A549 (cell line): Measurements from ENCODE around the gene RGS6. TPM values are rescaled to one million over a fixed set of nuclear protein-coding genes. Genes with fewer than 3 reads are reported as not detected.

ENCODE experiments used
- ATAC-seq, 2 experiments: fragments of 200-7000 bp in 1 of 2; fragments of >200 bp in 1 of 2; cut with Nextera tagmentation in 1 of 2; cut with Tn5 transposase in 1 of 2; 3 replicates each; pipeline versions ENCODE4 v1.8.0 to v1.9.1; 2018 to 2020; ENCODE audit warnings: mild to moderate bottlenecking in 1 of 2, moderate library complexity in 1 of 2
- CTCF ChIA-PET: fragments of 300-600 bp; sonication (Branson Sonifier 250); formaldehyde crosslinking; extraction: SDS; loops from one replicate; lab custom pipeline; 2021; ENCODE audit warnings: antibody characterized with exemption, inconsistent platforms; lab: Yijun Ruan, JAX
- POLR2A ChIA-PET: fragments of 350-600 bp; formaldehyde crosslinking; extraction: SDS; loops from one replicate; lab custom pipeline; 2021; ENCODE audit warnings: antibody characterized with exemption, inconsistent platforms; lab: Yijun Ruan, JAX
- DNase-seq, 2 experiments: peaks; one replicate each; pipeline versions ENCODE4 v3.0.0 to v3.0.0-alpha.2; 2011 to 2016; ENCODE audit warnings: low read depth in 1 of 2, low spot score in 1 of 2
- FAIRE-seq: peaks from 2 replicates; lab custom pipeline; 2011; peaks lifted over from hg19 to GRCh38; lab: Jason Lieb, UNC
- H3K27ac ChIP-seq, 2 experiments: fragments of >200 bp; sonication (Bioruptor Twin); formaldehyde crosslinking; 3 replicates each; pipeline ENCODE4 v1.5.1; 2016 to 2017
- H3K4me1 ChIP-seq: fragments of >200 bp; sonication (Bioruptor Twin); formaldehyde crosslinking; 3 replicates; pipeline ENCODE4 v1.6.1; 2016
- H3K4me2 ChIP-seq: fragments of >200 bp; sonication (Bioruptor Twin); formaldehyde crosslinking; 3 replicates; pipeline ENCODE4 v1.6.1; 2016
- H3K4me3 ChIP-seq: fragments of >200 bp; sonication (Bioruptor Twin); formaldehyde crosslinking; 3 replicates; pipeline ENCODE4 v1.5.1; 2016
- H3K9me3 ChIP-seq: fragments of >200 bp; sonication (Bioruptor Twin); formaldehyde crosslinking; 3 replicates; pipeline ENCODE4 v1.6.1; 2016
- BHLHE40 ChIP-seq: IDR thresholded peaks from 2 replicates; pipeline ENCODE4 v1.6.1; 2012; ENCODE audit warnings: low read depth, low read length, inconsistent platforms
- CBX8 ChIP-seq: fragments of 200-600 bp; sonication (generic); IDR thresholded peaks from 2 replicates; pipeline ENCODE4 v1.6.1; 2016
- CEBPB ChIP-seq, 2 experiments: fragments of >200 bp in 1 of 2; sonication (Bioruptor Twin) in 1 of 2; formaldehyde crosslinking in 1 of 2; IDR thresholded peaks; 2 replicates each; pipeline ENCODE4 v1.6.1; 2012 to 2016
- EHMT2 ChIP-seq: fragments of 200-600 bp; sonication (generic); IDR thresholded peaks from 2 replicates; pipeline ENCODE4 v1.6.1; 2016; ENCODE audit warnings: antibody characterized with exemption, low read depth, mild to moderate bottlenecking, moderate library complexity
- ESRRA ChIP-seq: fragments of 150-350 bp; IDR thresholded peaks from 2 replicates; pipeline ENCODE4 v1.6.1; 2014; ENCODE audit warnings: mild to moderate bottlenecking, low read length, borderline replicate concordance
- FOSL2 ChIP-seq, 2 experiments: fragments of 450-650 bp in 1 of 2; fragments of >200 bp in 1 of 2; sonication (Bioruptor Twin) in 1 of 2; formaldehyde crosslinking; IDR thresholded peaks; 2 replicates each; pipeline versions ENCODE4 v1.5.0 to v1.6.1; 2016 to 2020; ENCODE audit warnings: mild to moderate bottlenecking in 1 of 2, moderate library complexity in 1 of 2
- FOXS1 ChIP-seq: fragments of 250-450 bp; sonication (Bioruptor Pico); IDR thresholded peaks from 2 replicates; pipeline ENCODE4 v1.5.0; 2020; ENCODE audit warnings: mild to moderate bottlenecking, moderate library complexity
- HDAC2 ChIP-seq: fragments of 200-600 bp; sonication (generic); IDR thresholded peaks from 2 replicates; pipeline ENCODE4 v1.6.1; 2016
- HOXB13 ChIP-seq: fragments of 250-450 bp; sonication (Bioruptor Pico); IDR thresholded peaks from 2 replicates; pipeline ENCODE4 v1.5.0; 2020; ENCODE audit warnings: low read depth, mild to moderate bottlenecking, moderate library complexity
- JUNB ChIP-seq: fragments of >200 bp; sonication (Bioruptor Twin); formaldehyde crosslinking; IDR thresholded peaks from 2 replicates; pipeline ENCODE4 v1.6.1; 2016
- MAFK ChIP-seq: fragments of 450-650 bp; IDR thresholded peaks from 2 replicates; pipeline ENCODE4 v1.6.1; 2014; ENCODE audit not compliant: partially characterized antibody
- MYC ChIP-seq: IDR thresholded peaks from 2 replicates; pipeline ENCODE4 v1.6.1; 2012; ENCODE audit warnings: mild to moderate bottlenecking, inconsistent platforms, low read length, improper control_type of control experiment, borderline replicate concordance
- NFE2L2 ChIP-seq: fragments of 150-350 bp; conservative IDR thresholded peaks from 2 replicates; pipeline ENCODE4 v1.6.1; 2014; ENCODE audit warnings: low read length
- RARB ChIP-seq: fragments of 250-450 bp; sonication (Bioruptor Pico); IDR thresholded peaks from 2 replicates; pipeline ENCODE4 v1.8.0; 2021; ENCODE audit warnings: mild to moderate bottlenecking, moderate library complexity
- RCOR1 ChIP-seq: fragments of 150-350 bp; IDR thresholded peaks from 2 replicates; pipeline ENCODE4 v1.6.1; 2014; ENCODE audit warnings: antibody characterized with exemption, low read length, low read depth
- RNF2 ChIP-seq: fragments of 200-600 bp; sonication (generic); IDR thresholded peaks from 2 replicates; pipeline ENCODE4 v1.6.1; 2016; ENCODE audit warnings: low read depth, mild to moderate bottlenecking, antibody characterized with exemption, moderate library complexity, borderline replicate concordance
- SMC3 ChIP-seq: fragments of >200 bp; sonication (Bioruptor Twin); formaldehyde crosslinking; IDR thresholded peaks from 3 replicates; pipeline ENCODE4 v1.6.1; 2018; ENCODE audit warnings: inconsistent platforms
- TP53 ChIP-seq: fragments of 250-450 bp; sonication (Bioruptor Pico); IDR thresholded peaks from 2 replicates; pipeline ENCODE4 v1.5.0; 2021; ENCODE audit warnings: mild to moderate bottlenecking, moderate library complexity
- ZC3H11A ChIP-seq: fragments of 450-650 bp; IDR thresholded peaks from 2 replicates; pipeline ENCODE4 v1.6.1; 2014; ENCODE audit warnings: antibody characterized with exemption, mild to moderate bottlenecking
- whole genome bisulfite sequencing: methylation state at CpG from one replicate; pipeline ENCODE4 v1.1.6; 2017; ENCODE audit errors: missing lambda C conversion rate; 5-methylcytosine and 5-hydroxymethylcytosine counted together
- polyA plus RNA-seq, 4 experiments: library from polyadenylated mRNA; depleted of rRNA in 3 of 4; stranded (reverse); fragments of >200 nt; fragmentation: RNase III in 1 of 4; extraction: RNeasy Plus Mini Kit Qiagen cat#74134 plus additional on column Dnase treatment in 1 of 4; gene quantifications; 2 replicates in 3 of 4; 3 replicates in 1 of 4; pipeline ENCODE4 v1.2.3, GENCODE V29; 2011 to 2017
- TF ChIP-seq, protein P1 (sequence below): fragments of 200-600 bp; sonication (generic); IDR thresholded peaks from 2 replicates; pipeline ENCODE4 v1.6.1; 2016; ENCODE audit warnings: antibody characterized with exemption, mild to moderate bottlenecking, moderate library complexity
- TF ChIP-seq, protein P2 (sequence below): fragments of 150-350 bp; IDR thresholded peaks from 2 replicates; pipeline ENCODE4 v1.6.1; 2014; ENCODE audit warnings: low read depth, mild to moderate bottlenecking, low read length
- TF ChIP-seq, protein P3 (sequence below): fragments of 450-650 bp; IDR thresholded peaks from 2 replicates; pipeline ENCODE4 v1.6.1; 2014; ENCODE audit warnings: antibody characterized with exemption

RGS6 gene
- polyA plus RNA-seq, 2 of the 4 experiments (the other 2 are of a cell fraction), result not detected

DNA sequence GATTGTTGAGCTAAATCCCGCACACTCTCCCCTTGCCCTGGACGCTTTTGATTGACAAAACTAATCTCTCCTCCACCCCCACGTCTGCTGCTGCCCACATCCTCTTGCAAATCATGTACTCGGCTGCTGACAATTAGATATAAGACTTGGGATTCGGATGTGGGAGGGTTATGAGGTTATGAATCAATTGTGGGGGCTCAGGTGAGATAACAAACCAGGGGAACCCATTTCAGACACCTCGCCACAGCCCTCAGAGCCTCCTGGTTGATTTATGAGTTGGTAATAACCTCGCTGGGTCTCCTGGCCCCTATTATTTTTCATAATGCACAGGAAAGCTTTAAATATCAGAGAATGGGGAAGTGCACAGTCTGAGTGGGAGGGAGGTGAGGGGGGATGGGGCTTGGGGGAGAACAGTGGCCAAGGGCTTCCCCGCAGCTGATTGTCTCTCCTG is 511.8 kb downstream of the RGS6 start:
- DNase-seq (no peak), FAIRE-seq (no peak), ATAC-seq (no peak)
- no peak overlapping the region for H3K27ac ChIP-seq
- TF ChIP-seq ZC3H11A (no peak), CEBPB (IDR thresholded peaks at IDR 0.05) (no peak), HDAC2 (no peak), ESRRA (no peak)
- no peaks in the 10 kb centered on the region for H3K9me3 ChIP-seq
- no peak overlapping the region for H3K4me3 ChIP-seq
- ChIA-PET CTCF (no interaction called here), POLR2A (no interaction called here)
- H3K4me1 ChIP-seq, result no peaks in the 10 kb centered on the region
- H3K4me2 ChIP-seq, result no peak overlapping the region
- WGBS, result 35% methylated on average over 8 of the region's 8 CpGs

DNA sequence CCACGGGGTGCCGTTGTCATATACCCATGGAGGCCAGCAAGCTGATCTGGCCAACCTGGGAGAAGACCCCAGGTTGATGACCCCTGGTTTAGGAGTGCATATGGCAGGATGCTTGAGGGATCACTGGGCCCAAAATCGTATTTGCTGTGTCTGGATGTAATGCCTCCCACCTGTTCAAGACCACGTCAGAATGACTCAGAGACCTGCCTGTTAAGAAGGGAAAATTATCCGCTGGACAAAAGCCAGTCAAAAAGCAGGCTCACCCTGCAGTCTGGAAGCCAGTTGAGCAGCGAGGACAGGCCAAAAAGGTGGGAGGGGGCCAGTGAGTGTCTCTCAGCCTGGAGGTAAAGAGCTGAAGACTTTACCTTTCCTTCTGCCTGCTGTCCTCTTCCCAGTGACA is 512.5 kb downstream of the RGS6 start:
- no peak overlapping the region for H3K27ac ChIP-seq
- ChIA-PET CTCF (no interaction called here), POLR2A (no interaction called here)
- WGBS, result 28% methylated on average over 6 of the region's 6 CpGs
- no peak for TF ChIP-seq HOXB13
- no peak for TF ChIP-seq NFE2L2
- TF ChIP-seq, protein P1, sequence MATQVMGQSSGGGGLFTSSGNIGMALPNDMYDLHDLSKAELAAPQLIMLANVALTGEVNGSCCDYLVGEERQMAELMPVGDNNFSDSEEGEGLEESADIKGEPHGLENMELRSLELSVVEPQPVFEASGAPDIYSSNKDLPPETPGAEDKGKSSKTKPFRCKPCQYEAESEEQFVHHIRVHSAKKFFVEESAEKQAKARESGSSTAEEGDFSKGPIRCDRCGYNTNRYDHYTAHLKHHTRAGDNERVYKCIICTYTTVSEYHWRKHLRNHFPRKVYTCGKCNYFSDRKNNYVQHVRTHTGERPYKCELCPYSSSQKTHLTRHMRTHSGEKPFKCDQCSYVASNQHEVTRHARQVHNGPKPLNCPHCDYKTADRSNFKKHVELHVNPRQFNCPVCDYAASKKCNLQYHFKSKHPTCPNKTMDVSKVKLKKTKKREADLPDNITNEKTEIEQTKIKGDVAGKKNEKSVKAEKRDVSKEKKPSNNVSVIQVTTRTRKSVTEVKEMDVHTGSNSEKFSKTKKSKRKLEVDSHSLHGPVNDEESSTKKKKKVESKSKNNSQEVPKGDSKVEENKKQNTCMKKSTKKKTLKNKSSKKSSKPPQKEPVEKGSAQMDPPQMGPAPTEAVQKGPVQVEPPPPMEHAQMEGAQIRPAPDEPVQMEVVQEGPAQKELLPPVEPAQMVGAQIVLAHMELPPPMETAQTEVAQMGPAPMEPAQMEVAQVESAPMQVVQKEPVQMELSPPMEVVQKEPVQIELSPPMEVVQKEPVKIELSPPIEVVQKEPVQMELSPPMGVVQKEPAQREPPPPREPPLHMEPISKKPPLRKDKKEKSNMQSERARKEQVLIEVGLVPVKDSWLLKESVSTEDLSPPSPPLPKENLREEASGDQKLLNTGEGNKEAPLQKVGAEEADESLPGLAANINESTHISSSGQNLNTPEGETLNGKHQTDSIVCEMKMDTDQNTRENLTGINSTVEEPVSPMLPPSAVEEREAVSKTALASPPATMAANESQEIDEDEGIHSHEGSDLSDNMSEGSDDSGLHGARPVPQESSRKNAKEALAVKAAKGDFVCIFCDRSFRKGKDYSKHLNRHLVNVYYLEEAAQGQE, result no peak
- no peak for TF ChIP-seq HDAC2
- TF ChIP-seq, protein P2, sequence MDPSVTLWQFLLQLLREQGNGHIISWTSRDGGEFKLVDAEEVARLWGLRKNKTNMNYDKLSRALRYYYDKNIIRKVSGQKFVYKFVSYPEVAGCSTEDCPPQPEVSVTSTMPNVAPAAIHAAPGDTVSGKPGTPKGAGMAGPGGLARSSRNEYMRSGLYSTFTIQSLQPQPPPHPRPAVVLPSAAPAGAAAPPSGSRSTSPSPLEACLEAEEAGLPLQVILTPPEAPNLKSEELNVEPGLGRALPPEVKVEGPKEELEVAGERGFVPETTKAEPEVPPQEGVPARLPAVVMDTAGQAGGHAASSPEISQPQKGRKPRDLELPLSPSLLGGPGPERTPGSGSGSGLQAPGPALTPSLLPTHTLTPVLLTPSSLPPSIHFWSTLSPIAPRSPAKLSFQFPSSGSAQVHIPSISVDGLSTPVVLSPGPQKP, result no peak
- ATAC-seq (no peak), FAIRE-seq (no peak), DNase-seq (no peak)
- no peak overlapping the region for H3K4me2 ChIP-seq
- no peak overlapping the region for H3K4me3 ChIP-seq
- H3K9me3 ChIP-seq, result no peaks in the 10 kb centered on the region
- H3K4me1 ChIP-seq, result no peaks in the 10 kb centered on the region

DNA sequence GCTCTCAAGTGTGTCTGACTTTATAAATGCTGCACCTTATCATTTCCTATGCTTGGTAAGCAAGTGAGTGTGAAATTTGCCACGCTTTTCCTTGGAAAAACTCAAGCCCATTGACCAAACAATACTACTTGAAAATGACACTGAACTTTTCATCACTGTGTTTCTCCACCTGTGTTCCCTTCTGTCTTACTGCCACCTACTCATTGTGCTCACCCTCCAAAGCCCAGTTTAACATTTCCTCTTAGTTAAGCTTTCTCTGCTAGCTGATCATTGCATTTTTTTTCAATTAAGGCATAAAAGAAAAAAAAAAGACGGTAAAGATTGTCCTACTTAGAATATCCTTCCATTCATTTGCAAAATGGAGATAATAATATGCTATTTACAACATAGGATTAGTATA is 516.0 kb downstream of the RGS6 start:
- no peak overlapping the region for H3K4me3 ChIP-seq
- ChIA-PET POLR2A (no interaction called here), CTCF (interaction anchor here (1.0 kb wide), 1 partner anchor 9 kb away, joined by 4 read pairs; no protein-coding TSS in a partner anchor)
- 21% methylated on average over 2 of the region's 2 CpGs for WGBS
- ATAC-seq (no peak), DNase-seq (no peak), FAIRE-seq (no peak)
- no peaks in the 10 kb centered on the region for H3K4me1 ChIP-seq
- H3K4me2 ChIP-seq, result no peak overlapping the region
- no peaks in the 10 kb centered on the region for H3K9me3 ChIP-seq
- no peak overlapping the region for H3K27ac ChIP-seq
- no peak for TF ChIP-seq SMC3
- no peak for TF ChIP-seq BHLHE40
- TF ChIP-seq, protein P3, sequence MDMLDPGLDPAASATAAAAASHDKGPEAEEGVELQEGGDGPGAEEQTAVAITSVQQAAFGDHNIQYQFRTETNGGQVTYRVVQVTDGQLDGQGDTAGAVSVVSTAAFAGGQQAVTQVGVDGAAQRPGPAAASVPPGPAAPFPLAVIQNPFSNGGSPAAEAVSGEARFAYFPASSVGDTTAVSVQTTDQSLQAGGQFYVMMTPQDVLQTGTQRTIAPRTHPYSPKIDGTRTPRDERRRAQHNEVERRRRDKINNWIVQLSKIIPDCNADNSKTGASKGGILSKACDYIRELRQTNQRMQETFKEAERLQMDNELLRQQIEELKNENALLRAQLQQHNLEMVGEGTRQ, result no peak
- TF ChIP-seq FOSL2 (IDR thresholded peaks at IDR 0.05), result no peak
- TF ChIP-seq FOSL2 (CRISPR knock-in tag; IDR thresholded peaks at IDR 0.05), result no peak
- TF ChIP-seq RCOR1, result no peak
- no peak for TF ChIP-seq ESRRA
- no peak for TF ChIP-seq TP53 (CRISPR knock-in tag)
- no peak for TF ChIP-seq MAFK
- TF ChIP-seq EHMT2, result no peak
- TF ChIP-seq HDAC2, result no peak
- TF ChIP-seq MYC, result no peak
- TF ChIP-seq RNF2, result no peak
- TF ChIP-seq FOXS1 (CRISPR knock-in tag), result no peak
- no peak for TF ChIP-seq RARB
- TF ChIP-seq, protein P1, result no peak
- TF ChIP-seq CBX8, result no peak
- no peak for TF ChIP-seq JUNB
- TF ChIP-seq, all 56 proteins: peak for 0
